K562 (cell line): Measurements from ENCODE around the gene AHR.

ENCODE experiments used
- AFF4 ChIP-seq: sonication (generic); formaldehyde crosslinking; IDR thresholded peaks from 2 replicates; pipeline ENCODE4 v1.8.0; 2023; ENCODE audit warnings: mild to moderate bottlenecking, missing genetic modification reagents
- ARID3A ChIP-seq: IDR thresholded peaks from 2 replicates; pipeline ENCODE4 v1.6.1; 2012; ENCODE audit warnings: low read depth, low read length, improper control_type of control experiment, borderline replicate concordance
- CREB1 ChIP-seq, 2 experiments: sonication (generic) in 1 of 2; formaldehyde crosslinking in 1 of 2; IDR thresholded peaks; 2 replicates each; pipeline versions ENCODE4 v1.6.1 to v1.8.0; 2012 to 2022; ENCODE audit warnings: inconsistent platforms in 1 of 2, mild to moderate bottlenecking in 1 of 2, missing genetic modification reagents in 1 of 2, moderate library complexity in 1 of 2
- CTCF ChIP-seq, 3 experiments: IDR thresholded peaks in 2 of 3; conservative IDR thresholded peaks in 1 of 3; 2 replicates each; pipeline ENCODE4 v1.5.1; 2011 to 2012; ENCODE audit warnings: low read length in 3 of 3, mild to moderate bottlenecking in 3 of 3, control low read depth in 2 of 3, improper control_type of control experiment in 1 of 3, inconsistent platforms in 1 of 3, low read depth in 1 of 3, mixed read lengths in 1 of 3, moderate library complexity in 1 of 3; ENCODE audit not compliant: insufficient read depth in 2 of 3
- EP300 ChIP-seq: IDR thresholded peaks from 2 replicates; pipeline ENCODE4 v1.6.1; 2012; ENCODE audit warnings: low read length, improper control_type of control experiment
- EZH2 ChIP-seq: IDR thresholded peaks from 2 replicates; pipeline ENCODE4 v1.6.1; 2012; ENCODE audit warnings: low read depth, mild to moderate bottlenecking, inconsistent platforms, low read length, borderline replicate concordance
- FOXK1 ChIP-seq: sonication (generic); formaldehyde crosslinking; IDR thresholded peaks from 2 replicates; pipeline ENCODE4 v1.8.0; 2022; ENCODE audit warnings: missing genetic modification reagents, mild to moderate bottlenecking, borderline replicate concordance
- FOXK2 ChIP-seq, 2 experiments: fragments of 450-650 bp; IDR thresholded peaks in 1 of 2; conservative IDR thresholded peaks in 1 of 2; 2 replicates each; pipeline ENCODE4 v1.6.1; 2016; ENCODE audit warnings: low read depth in 2 of 2, mild to moderate bottlenecking in 1 of 2
- ILK ChIP-seq: fragments of 450-650 bp; IDR thresholded peaks from 2 replicates; pipeline ENCODE4 v1.6.1; 2016; ENCODE audit warnings: missing genetic modification characterization, low read depth, mild to moderate bottlenecking, missing compliant biosample characterization, moderate library complexity, borderline replicate concordance
- KDM5B ChIP-seq: fragments of 200-600 bp; sonication (generic); IDR thresholded peaks from 2 replicates; pipeline ENCODE4 v1.6.1; 2012; ENCODE audit warnings: low read depth, mild to moderate bottlenecking, moderate library complexity, low read length, control low read depth, inconsistent platforms; ENCODE audit not compliant: insufficient replicate concordance
- RCOR1 ChIP-seq, 2 experiments: IDR thresholded peaks; 2 replicates each; pipeline ENCODE4 v1.6.1; 2012; ENCODE audit warnings: low read depth in 2 of 2, low read length in 2 of 2, borderline replicate concordance in 1 of 2, improper control_type of control experiment in 1 of 2
- SMC3 ChIP-seq: conservative IDR thresholded peaks from 2 replicates; pipeline ENCODE4 v1.6.1; 2011; ENCODE audit warnings: low read depth, low read length, improper control_type of control experiment; ENCODE audit not compliant: insufficient read depth
- U2AF1 ChIP-seq: fragments of 200-400 bp; formaldehyde crosslinking; optimal IDR thresholded peaks from 2 replicates; pipeline ENCODE3; 2017; ENCODE audit warnings: mild to moderate bottlenecking, low read depth, low read length, moderate library complexity
- ZBTB11 ChIP-seq, 3 experiments: fragments of 200-800 bp in 1 of 3; fragments of 250-450 bp in 1 of 3; fragments of 450-650 bp in 1 of 3; sonication (Bioruptor Pico) in 1 of 3; sonication (Bioruptor generic) in 1 of 3; formaldehyde crosslinking in 1 of 3; IDR thresholded peaks; 2 replicates each; pipeline versions ENCODE4 v1.6.1 to v1.8.0; 2016 to 2022; ENCODE audit warnings: mild to moderate bottlenecking in 2 of 3, missing genetic modification characterization in 2 of 3, missing compliant biosample characterization in 1 of 3, moderate library complexity in 1 of 3

- TF ChIP-seq SMC3 = no peak
- no peak for TF ChIP-seq FOXK2 (conservative IDR thresholded peaks at IDR 0.05 in 1 of 2, IDR thresholded peaks at IDR 0.05 in 1 of 2; ENCODE audit: low read depth in 2 of 2)
- TF ChIP-seq EP300 = no peak
- no peak for TF ChIP-seq CREB1 (IDR thresholded peaks at IDR 0.05)
- TF ChIP-seq CREB1 (CRISPR knock-in tag; IDR thresholded peaks at IDR 0.05) = no peak
- no peak for TF ChIP-seq U2AF1
- TF ChIP-seq ARID3A = no peak
- TF ChIP-seq FOXK1 (CRISPR knock-in tag) = no peak
- no peak for TF ChIP-seq ILK
- no peak for TF ChIP-seq KDM5B
- no peak for TF ChIP-seq AFF4 (CRISPR knock-in tag)
- TF ChIP-seq CTCF (IDR thresholded peaks at IDR 0.05 in 2 of 3, conservative IDR thresholded peaks at IDR 0.05 in 1 of 3; ENCODE audit: insufficient read depth in 2 of 3, low read depth in 1 of 3, low read length in 3 of 3) = no peak
- no peak for TF ChIP-seq EZH2
- no peak for TF ChIP-seq RCOR1 (IDR thresholded peaks at IDR 0.05; ENCODE audit: borderline replicate concordance in 1 of 2, low read depth in 2 of 2, low read length in 2 of 2)
- no peak for TF ChIP-seq ZBTB11 (CRISPR knock-in tag; IDR thresholded peaks at IDR 0.05)
Observed at GRCh38 chr7:17376595-17376994, 78.1 kb downstream of the AHR start.
